Measurements from ENCODE around the gene CRIM1.

CRIM1 gene

GRCh38 chr2:36486521-36487044 lies 131.0 kb downstream of the CRIM1 start:
- no peak for DNase-seq (ENCODE audit: low read depth)

- DNase-seq (ENCODE audit: low read depth): no peak
Measured at GRCh38 chr2:36487947-36488346, 132.4 kb downstream of the CRIM1 start.

- DNase-seq (ENCODE audit: low read depth): peak; percentile 61
Measured at GRCh38 chr2:36489281-36489680, 133.7 kb downstream of the CRIM1 start.

GRCh38 chr2:36490749-36491148 lies 135.2 kb downstream of the CRIM1 start:
- DNase-seq (ENCODE audit: low read depth): no peak

- no peak for DNase-seq (ENCODE audit: low read depth)
Measured at GRCh38 chr2:36492216-36492945, 136.8 kb downstream of the CRIM1 start.

GRCh38 chr2:36493306-36493705 lies 137.7 kb downstream of the CRIM1 start:
- no peak for DNase-seq (ENCODE audit: low read depth)

GRCh38 chr2:36497570-36498163 lies 142.1 kb downstream of the CRIM1 start:
- no peak for DNase-seq (ENCODE audit: low read depth)

- no peak for DNase-seq (ENCODE audit: low read depth)
Measured at GRCh38 chr2:36499128-36499820, 143.7 kb downstream of the CRIM1 start.

- DNase-seq (ENCODE audit: low read depth): no peak
Measured at GRCh38 chr2:36500072-36500471, 144.5 kb downstream of the CRIM1 start.

- no peak for DNase-seq (ENCODE audit: low read depth)
Measured at GRCh38 chr2:36502081-36502480, 146.5 kb downstream of the CRIM1 start.

- DNase-seq (ENCODE audit: low read depth): no peak
Measured at GRCh38 chr2:36507408-36507812, 151.8 kb downstream of the CRIM1 start.

GRCh38 chr2:36509075-36509474 lies 153.5 kb downstream of the CRIM1 start:
- DNase-seq (ENCODE audit: low read depth): no peak

- no peak for DNase-seq (ENCODE audit: low read depth)
Measured at GRCh38 chr2:36511858-36512603, 156.5 kb downstream of the CRIM1 start.

GRCh38 chr2:36512705-36513104 lies 157.1 kb downstream of the CRIM1 start:
- no peak for DNase-seq (ENCODE audit: low read depth)

- no peak for DNase-seq (ENCODE audit: low read depth)
Measured at GRCh38 chr2:36513661-36514060, 158.1 kb downstream of the CRIM1 start.

GRCh38 chr2:36515538-36515937 lies 160.0 kb downstream of the CRIM1 start:
- no peak for DNase-seq (ENCODE audit: low read depth)

- no peak for DNase-seq (ENCODE audit: low read depth)
Measured at GRCh38 chr2:36516136-36516870, 160.7 kb downstream of the CRIM1 start.

- DNase-seq (ENCODE audit: low read depth): no peak
Measured at GRCh38 chr2:36520431-36520830, 164.9 kb downstream of the CRIM1 start.

GRCh38 chr2:36523153-36523552 lies 167.6 kb downstream of the CRIM1 start:
- DNase-seq (ENCODE audit: low read depth): no peak

- no peak for DNase-seq (ENCODE audit: low read depth)
Measured at GRCh38 chr2:36525245-36525644, 169.7 kb downstream of the CRIM1 start.

- no peak for DNase-seq (ENCODE audit: low read depth)
Measured at GRCh38 chr2:36526226-36526625, 170.6 kb downstream of the CRIM1 start.

GRCh38 chr2:36528274-36528673 lies 172.7 kb downstream of the CRIM1 start:
- no peak for DNase-seq (ENCODE audit: low read depth)

Measured in non-pigmented ciliary epithelial cell (primary cell).